ENCODE results near the gene PSTPIP2. TPM values are rescaled to one million over a fixed set of nuclear protein-coding genes. Genes with fewer than 3 reads are reported as not detected.

PSTPIP2 gene
- total RNA-seq, 1 experiment from 2014 or later: 3.3 TPM

DNA sequence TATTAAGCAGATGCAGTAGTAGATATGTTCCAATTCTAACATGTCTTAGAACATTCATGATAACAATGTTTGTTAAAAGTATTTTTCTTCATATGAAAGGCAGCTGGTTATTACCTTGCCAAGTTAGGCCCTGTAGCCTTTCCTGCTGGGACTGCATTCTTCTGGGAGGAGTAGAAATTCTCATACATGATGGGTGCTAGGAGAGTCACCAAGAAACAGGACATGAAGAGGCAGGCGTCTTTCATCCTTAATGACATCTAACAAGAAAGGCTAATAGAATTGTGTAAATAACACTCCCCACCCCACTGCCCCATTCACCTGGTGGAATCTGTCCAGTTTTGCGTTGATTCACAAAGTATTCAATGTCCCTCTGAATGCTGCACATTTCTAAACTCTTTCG lies 80.3 kb downstream of the PSTPIP2 start:
- Histone ChIP-seq H2BK120ac (ENCODE audit: low read depth, low read length, poor library complexity, severe bottlenecking) (no peak overlapping the region), H2BK5ac (ENCODE audit: insufficient read length, low read length) (no peak overlapping the region), H4K91ac (ENCODE audit: insufficient read length, low read depth, low read length) (no peak overlapping the region), H3K79me2 (ENCODE audit: insufficient read depth, low read length) (no peaks in the 10 kb centered on the region), H3K79me1 (ENCODE audit: insufficient read depth, low read depth, low read length, poor library complexity, severe bottlenecking) (no peaks in the 10 kb centered on the region), H3K27me3 (ENCODE audit: insufficient read depth, low read length) (no peaks in the 10 kb centered on the region), H4K8ac (replicated peaks; ENCODE audit: insufficient read length, low read depth, low read length) (no peak overlapping the region), H3K9ac (ENCODE audit: extremely low read depth, insufficient read length, low read length) (no peak overlapping the region), H2BK12ac (ENCODE audit: insufficient read length, low read depth, low read length) (no peak overlapping the region), H3K4ac (ENCODE audit: low read depth, low read length) (no peak overlapping the region), H3K18ac (ENCODE audit: insufficient read length, low read depth, low read length) (no peak overlapping the region), H3K4me1 (ENCODE audit: insufficient read depth, low read length) (no peaks in the 10 kb centered on the region), H4K5ac (ENCODE audit: insufficient read length, low read depth, low read length) (no peak overlapping the region), H3K23ac (ENCODE audit: insufficient read length, low read depth, low read length) (no peak overlapping the region), H3K27ac (ENCODE audit: insufficient read length, low read depth, low read length) (no peak overlapping the region), H3K9me3 (ENCODE audit: control insufficient read depth, low read depth, low read length) (no peaks in the 10 kb centered on the region), H3K23me2 (ENCODE audit: insufficient read length, low read depth, low read length, poor library complexity, severe bottlenecking) (no peaks in the 10 kb centered on the region), H4K20me1 (ENCODE audit: control insufficient read depth, insufficient read depth, insufficient read length) (no peaks in the 10 kb centered on the region), H2BK20ac (ENCODE audit: low read depth, low read length, poor library complexity, severe bottlenecking) (no peak overlapping the region), H3K56ac (ENCODE audit: insufficient read length, low read depth, low read length) (no peak overlapping the region), H2AK5ac (ENCODE audit: insufficient read length, low read length) (no peak overlapping the region), H3K14ac (ENCODE audit: insufficient read depth, low read length) (no peak overlapping the region), H3K4me2 (ENCODE audit: insufficient read depth, insufficient read length, low read length) (no peak overlapping the region), H2AFZ (ENCODE audit: low read length) (no peak overlapping the region), H2BK15ac (ENCODE audit: low read depth, low read length) (no peak overlapping the region), H3T11ph (ENCODE audit: low read length) (no peak overlapping the region)
- WGBS (ENCODE audit: extremely low coverage, insufficient read length, low lambda C conversion rate): no CpG with 5 or more reads among the region's 3 CpGs
- Mint-ChIP-seq H3K27ac (no peak overlapping the region), H3K27me3 (ENCODE audit: low read depth) (no peaks in the 10 kb centered on the region), H3K4me3 (no peak overlapping the region), H3K9me3 (no peaks in the 10 kb centered on the region), H3K4me1 (no peaks in the 10 kb centered on the region), H3K36me3 (ENCODE audit: insufficient read depth in 1 of 3, low read depth in 3 of 3) (peaks cover 0 to 5% (median 0%) of the 10 kb centered on the region in 3 experiments; a peak in 1 of 7 replicates)
- DNase-seq: no peak
- TF ChIP-seq, protein P1, sequence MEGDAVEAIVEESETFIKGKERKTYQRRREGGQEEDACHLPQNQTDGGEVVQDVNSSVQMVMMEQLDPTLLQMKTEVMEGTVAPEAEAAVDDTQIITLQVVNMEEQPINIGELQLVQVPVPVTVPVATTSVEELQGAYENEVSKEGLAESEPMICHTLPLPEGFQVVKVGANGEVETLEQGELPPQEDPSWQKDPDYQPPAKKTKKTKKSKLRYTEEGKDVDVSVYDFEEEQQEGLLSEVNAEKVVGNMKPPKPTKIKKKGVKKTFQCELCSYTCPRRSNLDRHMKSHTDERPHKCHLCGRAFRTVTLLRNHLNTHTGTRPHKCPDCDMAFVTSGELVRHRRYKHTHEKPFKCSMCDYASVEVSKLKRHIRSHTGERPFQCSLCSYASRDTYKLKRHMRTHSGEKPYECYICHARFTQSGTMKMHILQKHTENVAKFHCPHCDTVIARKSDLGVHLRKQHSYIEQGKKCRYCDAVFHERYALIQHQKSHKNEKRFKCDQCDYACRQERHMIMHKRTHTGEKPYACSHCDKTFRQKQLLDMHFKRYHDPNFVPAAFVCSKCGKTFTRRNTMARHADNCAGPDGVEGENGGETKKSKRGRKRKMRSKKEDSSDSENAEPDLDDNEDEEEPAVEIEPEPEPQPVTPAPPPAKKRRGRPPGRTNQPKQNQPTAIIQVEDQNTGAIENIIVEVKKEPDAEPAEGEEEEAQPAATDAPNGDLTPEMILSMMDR (conservative IDR thresholded peaks at IDR 0.05): no peak
